GM06990 (cell line): ENCODE data around the gene C1orf226.

Experiments
- DNase-seq: peaks from one replicate; pipeline ENCODE4 v3.0.0-alpha.2; 2011; ENCODE audit not compliant: insufficient read length; ENCODE audit errors: extremely low read depth
- H3K27me3 ChIP-seq: replicated peaks from 2 replicates; pipeline ENCODE4 v1.6.0; 2011; ENCODE audit warnings: low read length; ENCODE audit not compliant: control insufficient read depth, insufficient read depth
- H3K36me3 ChIP-seq: 2 replicates; pipeline ENCODE4 v1.5.1; 2011; ENCODE audit warnings: low read length; ENCODE audit not compliant: control insufficient read depth, insufficient read depth
- H3K4me3 ChIP-seq: replicated peaks from 2 replicates; pipeline ENCODE4 v1.5.1; 2011; ENCODE audit warnings: low read depth, mild to moderate bottlenecking, control low read depth, low read length
- CTCF ChIP-seq: IDR thresholded peaks from 2 replicates; pipeline ENCODE4 v1.5.1; 2011; ENCODE audit warnings: low read length, control low read depth, mild to moderate bottlenecking, inconsistent platforms; ENCODE audit not compliant: insufficient read depth, poor library complexity, severe bottlenecking

C1orf226 gene

GRCh38 chr1:162353702-162354101 lies 27.8 kb upstream of the C1orf226 start:
- TF ChIP-seq CTCF = no peak
- Histone ChIP-seq H3K4me3 (no peak overlapping the region), H3K27me3 (peaks cover 3% of the 10 kb centered on the region), H3K36me3 (no peaks in the 10 kb centered on the region)
- no peak for DNase-seq

- Histone ChIP-seq H3K36me3 (no peaks in the 10 kb centered on the region), H3K27me3 (peaks cover 3% of the 10 kb centered on the region), H3K4me3 (no peak overlapping the region)
- peak; percentile 55 for TF ChIP-seq CTCF
- no peak for DNase-seq
These were observed 23.8 kb upstream of the C1orf226 start for GRCh38 chr1:162357681-162358266.

GRCh38 chr1:162358928-162359327 lies 22.6 kb upstream of the C1orf226 start:
- no peaks in the 10 kb centered on the region for H3K36me3 ChIP-seq
- no peak overlapping the region for H3K4me3 ChIP-seq
- peaks cover 3% of the 10 kb centered on the region for H3K27me3 ChIP-seq
- no peak for TF ChIP-seq CTCF
- no peak for DNase-seq

- H3K36me3 ChIP-seq = no peaks in the 10 kb centered on the region
- no peak for TF ChIP-seq CTCF
These were observed 21.8 kb upstream of the C1orf226 start for GRCh38 chr1:162359523-162360236.

GRCh38 chr1:162360237-162360873 lies 21.2 kb upstream of the C1orf226 start:
- no peak for TF ChIP-seq CTCF
- H3K4me3 ChIP-seq = no peak overlapping the region
- H3K36me3 ChIP-seq = no peaks in the 10 kb centered on the region
- peaks cover 3% of the 10 kb centered on the region for H3K27me3 ChIP-seq
- DNase-seq = no peak

More at GRCh38 chr1:162359523-162360236, 21.8 kb upstream of the C1orf226 start:
- DNase-seq = no peak
- peaks cover 3% of the 10 kb centered on the region for H3K27me3 ChIP-seq
- H3K4me3 ChIP-seq = no peak overlapping the region
